MM.1S (cell line): ENCODE data around the gene IFI27L2.

ENCODE experiments used
- DNase-seq: peaks from one replicate; pipeline ENCODE4 v3.0.0-alpha.2; 2015
- H2AFZ ChIP-seq: fragments of 300-600 bp; sonication (generic); 2 replicates; pipeline ENCODE4 v1.6.0; 2016; ENCODE audit warnings: antibody characterized with exemption, low read length
- H3F3A ChIP-seq: fragments of 300-600 bp; sonication (generic); 2 replicates; pipeline ENCODE4 v1.6.1; 2016; ENCODE audit warnings: mild to moderate bottlenecking, antibody characterized with exemption, low read length, moderate library complexity, mixed read lengths; ENCODE audit not compliant: insufficient read depth
- H3K27ac ChIP-seq: fragments of 300-600 bp; sonication (generic); 2 replicates; pipeline ENCODE4 v1.5.1; 2016; ENCODE audit warnings: mild to moderate bottlenecking, low read length
- H3K27me3 ChIP-seq: fragments of 300-600 bp; sonication (generic); replicated peaks from 2 replicates; pipeline ENCODE4 v1.6.0; 2016; ENCODE audit warnings: low read length; ENCODE audit not compliant: insufficient read depth
- H3K36me3 ChIP-seq: fragments of 300-600 bp; sonication (generic); replicated peaks from 2 replicates; pipeline ENCODE4 v1.6.1; 2016; ENCODE audit warnings: mild to moderate bottlenecking, low read length, mixed read lengths; ENCODE audit not compliant: insufficient read depth
- H3K4me1 ChIP-seq: fragments of 300-600 bp; sonication (generic); 2 replicates; pipeline ENCODE4 v1.6.1; 2016; ENCODE audit warnings: low read length, mixed read lengths
- H3K4me2 ChIP-seq: fragments of 300-600 bp; sonication (generic); 2 replicates; pipeline ENCODE4 v1.6.0; 2016; ENCODE audit warnings: low read depth, low read length
- H3K4me3 ChIP-seq: fragments of 300-600 bp; sonication (generic); 2 replicates; pipeline ENCODE4 v1.5.1; 2016; ENCODE audit warnings: low read length, mixed read lengths
- H3K79me2 ChIP-seq: fragments of 300-600 bp; sonication (generic); 2 replicates; pipeline ENCODE4 v1.6.1; 2016; ENCODE audit warnings: mixed run types, low read length, mixed read lengths
- H3K9ac ChIP-seq: fragments of 300-600 bp; sonication (generic); 2 replicates; pipeline ENCODE4 v1.6.1; 2016; ENCODE audit warnings: low read length, mixed read lengths
- H3K9me2 ChIP-seq: fragments of 300-600 bp; sonication (generic); replicated peaks from 2 replicates; pipeline ENCODE4 v1.6.1; 2016; ENCODE audit warnings: mild to moderate bottlenecking, low read length, mixed read lengths; ENCODE audit not compliant: insufficient read depth
- H3K9me3 ChIP-seq: fragments of 300-600 bp; sonication (generic); replicated peaks from 2 replicates; pipeline ENCODE4 v1.6.1; 2016; ENCODE audit warnings: mild to moderate bottlenecking, low read length, mixed read lengths; ENCODE audit not compliant: insufficient read depth
- H4K20me1 ChIP-seq: fragments of 300-600 bp; sonication (generic); 2 replicates; pipeline ENCODE4 v1.6.1; 2016; ENCODE audit warnings: mild to moderate bottlenecking, low read length, moderate library complexity, mixed read lengths; ENCODE audit not compliant: insufficient read depth
- EZH2 ChIP-seq: fragments of 300-600 bp; sonication (generic); optimal IDR thresholded peaks from 2 replicates; pipeline ENCODE3; 2017; ENCODE audit warnings: low read depth, mild to moderate bottlenecking, antibody characterized with exemption, low read length, mixed read lengths
- EZH2phosphoT487 ChIP-seq: fragments of 300-600 bp; sonication (generic); IDR thresholded peaks from 2 replicates; pipeline ENCODE4 v1.6.1; 2018; ENCODE audit warnings: antibody characterized with exemption, low read length
- TF ChIP-seq, protein P1 (sequence below): fragments of 300-600 bp; sonication (generic); IDR thresholded peaks from 2 replicates; pipeline ENCODE4 v1.5.1; 2016; ENCODE audit warnings: antibody characterized with exemption, low read length, mixed read lengths

The IFI27L2 gene

DNA sequence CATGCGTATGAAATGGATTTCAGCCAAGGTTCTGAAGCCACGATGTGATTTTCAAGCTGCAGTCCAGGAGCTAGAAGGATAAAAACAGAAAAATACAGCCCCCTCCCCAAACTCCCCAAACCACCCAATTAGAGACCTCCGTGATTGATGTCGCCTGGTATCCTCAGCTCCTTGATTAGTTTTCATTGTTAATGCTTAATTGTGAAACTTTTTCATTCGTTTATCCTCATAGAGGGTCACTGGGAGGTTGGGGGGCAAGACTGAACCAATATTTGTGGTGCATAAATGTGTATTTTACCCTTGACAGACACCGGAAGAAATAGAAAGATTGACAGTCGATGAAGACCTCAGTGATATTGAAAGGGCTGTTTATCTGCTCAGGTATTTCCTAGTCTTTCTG lies 46.3 kb upstream of the IFI27L2 start:
- no peaks in the 10 kb centered on the region; the same call in 1 of the 2 replicates for H3K27me3 ChIP-seq
- TF ChIP-seq EZH2, result no peak
- TF ChIP-seq EZH2phosphoT487, result no peak
- H3K27ac ChIP-seq, result no peak overlapping the region

DNA sequence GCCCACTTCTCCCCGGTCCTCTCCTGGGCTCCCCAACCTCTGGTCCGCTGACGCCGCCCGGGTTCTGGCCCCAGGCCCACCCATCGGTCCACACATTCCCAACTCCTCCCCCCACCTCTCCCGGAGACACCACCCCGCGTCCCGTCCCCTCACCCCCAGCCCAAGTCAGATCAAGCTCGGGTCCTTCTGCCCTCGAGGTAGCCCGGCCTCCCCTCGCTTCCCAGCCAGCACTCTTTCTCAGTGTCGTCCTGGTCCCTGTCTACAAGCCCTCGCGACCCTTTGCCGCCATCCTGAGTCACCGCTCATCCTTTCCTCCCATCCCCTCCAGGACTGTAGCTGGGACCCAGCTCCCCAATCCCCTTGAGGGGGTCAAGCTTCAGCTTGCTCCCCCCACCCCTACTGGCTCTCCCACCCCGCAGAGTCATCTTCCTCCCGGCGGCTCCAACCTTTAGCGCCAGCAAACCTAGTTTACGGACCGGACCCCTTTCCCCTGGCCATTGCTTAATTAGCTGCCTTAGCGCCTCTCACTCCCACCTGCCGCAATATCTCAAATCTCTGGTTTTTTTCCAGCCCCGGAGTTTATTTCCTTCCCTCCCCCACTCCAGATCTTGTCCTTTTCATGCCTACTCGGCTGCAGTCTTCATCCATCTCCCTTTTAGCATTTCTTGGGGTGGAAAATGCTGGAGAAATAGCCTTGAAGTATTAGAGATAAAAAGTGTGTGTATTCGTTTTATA lies 45.8 kb upstream of the IFI27L2 start:
- H3K27me3 ChIP-seq, result no peaks in the 10 kb centered on the region; the same call in 1 of the 2 replicates
- no peaks in the 10 kb centered on the region for H3K79me2 ChIP-seq
- DNase-seq, result no peak
- H3K4me3 ChIP-seq, result no peak overlapping the region
- H4K20me1 ChIP-seq, result no peaks in the 10 kb centered on the region
- H3K9me2 ChIP-seq, result no peaks in the 10 kb centered on the region
- H3F3A ChIP-seq, result no peaks in the 10 kb centered on the region; the same call in 1 of the 2 replicates
- no peak overlapping the region for H2AFZ ChIP-seq
- H3K36me3 ChIP-seq, result no peaks in the 10 kb centered on the region
- TF ChIP-seq EZH2phosphoT487 (no peak), EZH2 (no peak)
- TF ChIP-seq, protein P1, sequence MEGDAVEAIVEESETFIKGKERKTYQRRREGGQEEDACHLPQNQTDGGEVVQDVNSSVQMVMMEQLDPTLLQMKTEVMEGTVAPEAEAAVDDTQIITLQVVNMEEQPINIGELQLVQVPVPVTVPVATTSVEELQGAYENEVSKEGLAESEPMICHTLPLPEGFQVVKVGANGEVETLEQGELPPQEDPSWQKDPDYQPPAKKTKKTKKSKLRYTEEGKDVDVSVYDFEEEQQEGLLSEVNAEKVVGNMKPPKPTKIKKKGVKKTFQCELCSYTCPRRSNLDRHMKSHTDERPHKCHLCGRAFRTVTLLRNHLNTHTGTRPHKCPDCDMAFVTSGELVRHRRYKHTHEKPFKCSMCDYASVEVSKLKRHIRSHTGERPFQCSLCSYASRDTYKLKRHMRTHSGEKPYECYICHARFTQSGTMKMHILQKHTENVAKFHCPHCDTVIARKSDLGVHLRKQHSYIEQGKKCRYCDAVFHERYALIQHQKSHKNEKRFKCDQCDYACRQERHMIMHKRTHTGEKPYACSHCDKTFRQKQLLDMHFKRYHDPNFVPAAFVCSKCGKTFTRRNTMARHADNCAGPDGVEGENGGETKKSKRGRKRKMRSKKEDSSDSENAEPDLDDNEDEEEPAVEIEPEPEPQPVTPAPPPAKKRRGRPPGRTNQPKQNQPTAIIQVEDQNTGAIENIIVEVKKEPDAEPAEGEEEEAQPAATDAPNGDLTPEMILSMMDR, result no peak
- H3K9ac ChIP-seq, result no peak overlapping the region
- H3K9me3 ChIP-seq, result no peaks in the 10 kb centered on the region
- no peaks in the 10 kb centered on the region for H3K4me1 ChIP-seq
- H3K27ac ChIP-seq, result no peak overlapping the region
- H3K4me2 ChIP-seq, result peak overlapping the region; percentile 52; the same call in 1 of the 2 replicates

More for the DNA sequence above, 46.3 kb upstream of the IFI27L2 start:
- H3K9ac ChIP-seq, result no peak overlapping the region
- H4K20me1 ChIP-seq, result no peaks in the 10 kb centered on the region
- H3K4me1 ChIP-seq, result no peaks in the 10 kb centered on the region
- no peaks in the 10 kb centered on the region for H3K36me3 ChIP-seq
- no peaks in the 10 kb centered on the region for H3K9me3 ChIP-seq
- no peaks in the 10 kb centered on the region; the same call in 1 of the 2 replicates for H3F3A ChIP-seq
- H3K9me2 ChIP-seq, result no peaks in the 10 kb centered on the region
- H3K79me2 ChIP-seq, result no peaks in the 10 kb centered on the region
- no peak overlapping the region for H3K4me2 ChIP-seq
- H3K4me3 ChIP-seq, result no peak overlapping the region
- H2AFZ ChIP-seq, result no peak overlapping the region
- no peak for DNase-seq

DNA sequence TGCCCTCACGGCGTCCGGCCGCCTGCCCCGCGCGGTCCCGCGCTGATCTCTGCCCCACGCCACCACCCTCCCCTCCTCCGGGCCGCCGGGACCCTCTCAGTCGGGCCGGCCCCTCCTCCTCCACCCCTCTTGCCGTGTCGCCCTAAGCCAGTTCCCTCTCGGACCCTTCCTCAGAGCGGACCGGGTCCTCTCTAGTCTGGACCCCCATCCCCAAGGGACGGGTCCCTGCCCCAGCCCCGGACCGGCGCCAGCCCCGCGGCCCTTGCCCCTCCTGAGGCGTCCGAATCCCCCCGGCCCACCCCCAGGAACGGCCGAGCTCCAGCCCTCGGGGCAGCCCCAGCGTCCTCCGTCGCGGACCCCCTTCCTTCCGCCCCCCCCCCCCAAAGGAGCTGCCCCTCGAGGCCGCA lies 45.2 kb upstream of the IFI27L2 start:
- H3F3A ChIP-seq, result no peaks in the 10 kb centered on the region; the same call in 1 of the 2 replicates
- no peaks in the 10 kb centered on the region; the same call in 1 of the 2 replicates for H3K27me3 ChIP-seq
- no peaks in the 10 kb centered on the region for H3K9me2 ChIP-seq
- H3K27ac ChIP-seq, result no peak overlapping the region
- H2AFZ ChIP-seq, result no peak overlapping the region
- TF ChIP-seq, protein P1, result no peak
- no peak for TF ChIP-seq EZH2phosphoT487
- no peak for TF ChIP-seq EZH2
- H4K20me1 ChIP-seq, result no peaks in the 10 kb centered on the region
- no peaks in the 10 kb centered on the region for H3K36me3 ChIP-seq
- no peak for DNase-seq
- no peaks in the 10 kb centered on the region for H3K9me3 ChIP-seq
- H3K4me1 ChIP-seq, result no peaks in the 10 kb centered on the region
- peak overlapping the region; percentile 59 for H3K4me3 ChIP-seq
- no peaks in the 10 kb centered on the region for H3K79me2 ChIP-seq
- H3K9ac ChIP-seq, result no peak overlapping the region
- H3K4me2 ChIP-seq, result peak overlapping the region; percentile 52; the same call in 1 of the 2 replicates
